Fibroblast of the conjunctiva (primary cell): ENCODE data around the gene MYOM3.
A peak's percentile ranks its signal among the peaks of the same experiment; 100 is the strongest.
"Not testable (repeated sequence)": the region's sequence is repeated elsewhere in the genome, so short reads cannot be mapped to it uniquely, and the experiment has no call there.

Source experiments
- DNase-seq: peaks from one replicate; pipeline ENCODE4 v3.0.0-alpha.2; 2010; ENCODE audit warnings: low read depth

The MYOM3 gene

GRCh38 chr1:24071941-24072340 lies 40.0 kb downstream of the MYOM3 start:
- no peak for DNase-seq

GRCh38 chr1:24070821-24071393 lies 41.0 kb downstream of the MYOM3 start:
- DNase-seq = peak; percentile 54

DNA sequence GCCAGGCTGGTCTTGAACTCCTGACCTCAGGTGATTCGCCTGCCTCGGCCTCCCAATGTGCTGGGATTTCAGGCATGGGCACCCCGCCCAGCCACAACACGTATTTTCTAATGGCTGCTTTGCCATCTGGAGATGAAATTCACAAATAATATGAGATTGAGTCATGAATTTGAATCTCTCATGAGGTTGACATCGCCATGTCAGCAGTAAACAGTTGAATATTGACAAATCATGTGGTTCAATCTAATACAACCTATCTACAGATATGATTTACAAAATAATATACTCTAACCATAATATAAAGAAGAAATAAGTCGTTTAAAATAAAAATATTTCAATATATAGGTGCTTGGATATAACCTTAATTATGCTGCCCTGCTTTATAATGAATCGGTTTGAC lies 42.1 kb downstream of the MYOM3 start:
- no peak for DNase-seq

- DNase-seq = no peak
Observed at GRCh38 chr1:24067978-24068377, 44.0 kb downstream of the MYOM3 start.

- no peak for DNase-seq
Observed at GRCh38 chr1:24065304-24065703, 46.6 kb downstream of the MYOM3 start.

DNA sequence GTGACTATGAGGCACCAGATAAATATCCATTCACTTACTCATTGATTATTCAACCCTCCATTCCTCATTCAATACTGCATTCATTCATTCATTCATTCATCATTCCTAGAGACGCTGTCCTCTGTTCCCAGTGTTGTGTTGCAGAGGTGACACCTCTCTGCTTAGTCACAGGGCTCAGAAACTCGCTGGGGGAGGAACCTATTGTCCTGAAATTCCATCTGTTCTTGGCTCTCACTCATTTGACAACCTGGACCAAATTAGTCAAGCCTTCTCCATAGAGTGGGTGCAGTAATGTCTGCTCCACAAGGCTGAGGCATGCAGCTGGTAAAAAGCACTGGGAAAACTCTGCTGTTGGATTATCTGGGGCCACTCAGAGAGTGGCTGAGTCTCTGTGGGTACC lies 49.7 kb downstream of the MYOM3 start:
- DNase-seq = no peak

- DNase-seq = no peak
Observed at GRCh38 chr1:24060482-24060881, 51.5 kb downstream of the MYOM3 start.

DNA sequence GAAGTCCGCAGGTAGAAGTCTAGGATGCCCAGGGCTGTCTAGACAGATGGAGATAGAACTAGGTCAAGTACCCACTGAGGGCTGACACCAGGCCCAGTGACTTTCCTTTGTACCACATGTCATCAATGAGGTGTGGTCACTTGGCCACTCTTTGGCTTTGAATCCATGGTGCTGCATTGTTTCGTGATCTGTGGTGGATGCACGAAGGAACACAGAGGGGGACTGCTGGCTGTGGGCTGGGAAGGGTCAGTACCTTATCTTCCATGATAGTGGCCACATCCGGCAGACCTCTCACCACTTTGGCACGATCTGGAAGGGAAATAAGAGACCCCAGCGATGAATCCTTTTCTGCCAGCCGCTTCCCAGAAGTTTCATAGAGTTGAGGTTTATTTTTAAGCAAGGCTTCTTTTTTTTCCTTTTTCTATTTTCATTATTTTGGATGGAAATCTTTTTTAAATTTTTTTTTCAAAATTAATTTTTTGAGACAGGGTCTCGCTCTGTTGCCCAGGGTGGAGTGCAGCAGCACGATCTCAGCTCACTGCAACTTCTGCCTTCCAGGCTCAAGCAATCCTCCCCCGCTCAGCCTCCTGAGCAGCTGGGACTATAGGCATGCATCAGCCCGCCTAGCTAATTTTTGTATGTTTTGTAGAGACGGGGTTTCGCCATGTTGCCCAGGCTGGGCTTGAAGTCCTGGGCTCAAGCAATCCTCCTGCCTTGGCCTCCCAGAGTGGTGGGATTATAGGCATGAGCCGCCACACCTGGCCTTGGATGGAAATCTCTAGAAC lies 53.1 kb downstream of the MYOM3 start:
- DNase-seq = no peak

DNA sequence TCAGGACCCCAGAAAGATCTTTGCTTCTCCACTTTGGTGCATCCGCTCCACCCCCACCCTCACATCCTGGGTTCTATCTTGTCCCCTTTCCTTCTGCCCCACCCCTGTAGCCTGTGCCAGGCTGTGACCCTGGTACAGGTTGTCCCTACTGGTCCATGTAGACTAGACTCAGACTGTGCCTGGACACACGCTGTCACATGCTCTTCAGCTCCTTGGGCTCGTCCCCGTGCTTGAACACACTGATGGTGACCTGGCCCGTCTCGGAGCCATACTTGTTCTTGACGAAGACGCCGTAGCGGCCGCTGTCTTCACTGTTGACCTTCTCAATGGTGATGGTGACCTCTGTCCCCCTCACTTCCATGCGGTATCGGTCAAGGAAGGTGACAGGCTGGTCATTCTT lies 54.8 kb downstream of the MYOM3 start:
- DNase-seq = no peak

GRCh38 chr1:24055681-24056080 lies 56.3 kb downstream of the MYOM3 start:
- no peak for DNase-seq

DNA sequence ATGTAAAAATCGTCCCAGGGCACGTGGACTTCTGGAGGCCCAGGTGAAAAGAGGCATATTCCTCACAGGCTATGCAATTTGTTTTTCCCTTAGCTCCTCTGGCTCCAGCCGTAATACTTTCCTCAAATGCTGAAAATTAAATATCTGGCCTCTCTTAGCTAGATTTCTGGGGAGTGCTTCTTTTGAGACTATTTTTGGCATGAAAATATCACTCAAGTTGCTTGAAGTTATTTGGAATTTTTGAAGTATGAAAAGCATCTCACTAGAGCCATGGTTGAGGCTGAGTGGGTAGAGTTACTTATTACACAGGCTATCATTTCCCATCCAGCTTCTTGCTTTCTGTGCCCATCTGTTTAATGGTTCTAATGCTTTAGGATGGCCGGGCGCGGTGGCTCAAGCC lies 59.7 kb downstream of the MYOM3 start:
- DNase-seq = no peak

GRCh38 chr1:24051206-24051945 lies 60.6 kb downstream of the MYOM3 start:
- DNase-seq = no peak

DNA sequence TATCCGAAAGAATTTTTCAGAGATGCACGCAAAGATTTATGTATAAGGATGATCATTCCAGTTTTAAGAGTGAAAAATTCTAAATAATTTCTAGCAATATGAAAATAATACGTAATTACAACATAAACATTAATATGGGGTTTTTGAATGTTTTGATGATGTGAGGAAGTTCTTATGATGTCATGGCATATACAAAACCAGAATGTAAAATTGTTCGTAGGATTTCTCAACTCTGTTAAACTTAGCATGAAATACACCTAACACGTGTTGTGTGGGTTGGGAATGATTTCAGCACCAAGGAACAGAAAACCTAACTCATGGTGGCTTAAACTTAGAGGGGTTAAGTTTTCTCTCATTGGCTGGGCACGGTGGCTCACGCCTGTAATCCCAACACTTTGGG lies 62.2 kb downstream of the MYOM3 start:
- DNase-seq = no peak

DNA sequence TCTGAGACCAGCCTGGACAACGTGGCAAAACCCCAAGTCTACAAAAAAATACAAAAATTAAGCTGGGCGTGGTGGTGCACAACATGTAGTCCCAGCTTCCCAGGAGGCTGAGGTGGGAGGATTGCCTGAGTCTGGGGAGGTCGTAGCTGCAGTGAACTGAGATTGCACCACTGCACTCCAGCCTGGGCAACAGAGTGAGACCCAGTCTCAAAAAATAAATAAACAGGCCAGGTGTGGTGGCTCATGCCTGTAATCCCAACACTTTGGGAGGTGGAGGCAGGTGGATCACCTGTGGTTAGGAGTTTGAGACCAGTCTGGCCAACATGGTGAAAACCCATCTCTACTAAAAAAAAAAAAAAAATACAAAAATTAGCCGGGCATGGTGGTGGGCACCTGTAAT lies 63.0 kb downstream of the MYOM3 start:
- not testable (repeated sequence) for DNase-seq

GRCh38 chr1:24048205-24048869 lies 63.6 kb downstream of the MYOM3 start:
- DNase-seq = no peak

- DNase-seq = peak; percentile 34
Observed at GRCh38 chr1:24047110-24047477, 64.8 kb downstream of the MYOM3 start.

DNA sequence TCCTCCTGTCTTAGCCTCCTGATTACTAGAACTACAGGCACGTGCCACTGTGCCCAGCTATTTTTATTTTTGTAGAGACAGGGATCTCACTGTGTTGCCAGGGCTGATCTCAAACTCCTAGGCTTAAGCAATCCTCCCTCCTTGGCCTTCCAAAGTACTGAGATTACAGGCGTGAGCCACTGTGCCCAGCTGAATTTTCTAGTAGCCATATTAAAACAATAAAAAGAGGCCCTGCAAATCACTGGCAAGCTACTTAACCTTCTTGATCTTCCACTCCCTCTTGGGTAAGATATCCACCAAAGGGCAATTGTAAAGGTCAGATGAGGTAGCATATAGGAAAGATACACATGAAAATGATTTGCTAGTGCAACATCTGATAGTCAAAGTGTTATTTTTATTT lies 66.2 kb downstream of the MYOM3 start:
- DNase-seq = peak; percentile 34

- DNase-seq = not testable (repeated sequence)
Observed at GRCh38 chr1:24044672-24045071, 67.3 kb downstream of the MYOM3 start.

- DNase-seq = no peak
Observed at GRCh38 chr1:24043345-24044032, 68.4 kb downstream of the MYOM3 start.

DNA sequence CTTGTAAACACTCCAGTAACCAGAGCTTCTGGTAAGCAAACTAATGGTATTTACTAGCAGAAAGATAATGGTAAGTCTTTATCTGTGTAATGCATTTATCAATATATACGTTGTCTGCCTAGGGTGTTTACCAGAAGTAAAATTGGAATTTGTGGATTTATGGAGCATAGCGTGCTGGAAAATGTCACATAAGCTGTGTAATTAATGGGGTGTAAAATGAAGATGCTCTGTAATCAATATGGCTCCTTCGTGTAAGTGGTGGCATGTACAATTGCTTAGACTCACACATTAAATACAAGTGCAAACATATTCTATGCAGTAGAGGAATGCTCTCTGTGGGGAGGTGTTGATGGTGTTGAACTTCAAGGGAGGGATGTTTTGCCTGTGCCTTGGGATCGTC lies 69.6 kb downstream of the MYOM3 start:
- no peak for DNase-seq

- DNase-seq = no peak
Observed at GRCh38 chr1:24036088-24036487, 75.8 kb downstream of the MYOM3 start.

DNA sequence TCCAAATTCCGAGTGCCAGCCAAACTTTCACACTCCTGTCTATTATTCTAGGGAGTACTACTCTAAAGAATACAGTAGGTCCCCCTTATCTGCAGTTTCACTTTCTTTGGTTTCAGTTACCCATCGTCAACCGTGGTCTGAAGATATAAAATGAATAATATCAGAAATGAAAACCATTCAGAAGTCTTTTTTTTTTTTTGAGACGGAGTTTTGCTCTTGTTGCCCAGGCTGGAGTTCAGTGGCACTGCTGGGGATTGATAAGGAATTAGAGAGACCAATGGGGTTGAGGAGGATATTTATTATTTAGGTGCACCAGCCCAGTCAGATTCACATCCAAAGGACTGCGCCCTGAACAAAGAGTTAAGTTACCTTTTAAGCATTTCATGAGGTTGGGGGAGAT lies 79.0 kb downstream of the MYOM3 start:
- DNase-seq = no peak
